K562 (cell line): ENCODE measurements around the gene H3-3A. TPM values are rescaled to one million over a fixed set of nuclear protein-coding genes. Genes with fewer than 3 reads are reported as not detected.

Experiments used
- ATF1 ChIP-seq, 2 experiments: fragments of 450-650 bp in 1 of 2; IDR thresholded peaks; 2 replicates each; pipeline ENCODE4 v1.6.1; 2016; ENCODE audit warnings: missing compliant biosample characterization in 1 of 2, missing genetic modification characterization in 1 of 2
- ELF2 ChIP-seq: fragments of 250-450 bp; sonication (Bioruptor Pico); IDR thresholded peaks from 2 replicates; pipeline ENCODE4 v1.5.0; 2021; ENCODE audit warnings: mild to moderate bottlenecking
- ESRRB ChIP-seq: fragments of 250-450 bp; sonication (Bioruptor Pico); IDR thresholded peaks from 2 replicates; pipeline ENCODE4 v1.5.0; 2020; ENCODE audit warnings: mild to moderate bottlenecking, moderate library complexity, borderline replicate concordance
- ETV6 ChIP-seq, 3 experiments: fragments of 150-350 bp in 1 of 3; sonication (generic) in 1 of 3; formaldehyde crosslinking in 1 of 3; IDR thresholded peaks; 2 replicates each; pipeline versions ENCODE4 v1.6.1 to v1.8.0; 2014 to 2022; ENCODE audit warnings: borderline replicate concordance in 2 of 3, low read depth in 2 of 3, antibody characterized with exemption in 1 of 3, low read length in 1 of 3, mild to moderate bottlenecking in 1 of 3, missing genetic modification reagents in 1 of 3
- JUN ChIP-seq, 2 experiments: sonication (generic) in 1 of 2; formaldehyde crosslinking in 1 of 2; IDR thresholded peaks; 2 replicates each; pipeline versions ENCODE4 v1.6.1 to v1.8.0; 2012 to 2022; ENCODE audit warnings: borderline replicate concordance in 2 of 2, mild to moderate bottlenecking in 2 of 2, improper control_type of control experiment in 1 of 2, low read depth in 1 of 2, low read length in 1 of 2, missing genetic modification reagents in 1 of 2
- MYC ChIP-seq, 2 experiments: fragments of 250-450 bp in 1 of 2; sonication (Bioruptor Pico) in 1 of 2; IDR thresholded peaks; 2 replicates each; pipeline versions ENCODE4 v1.5.1 to v1.6.1; 2012 to 2021; ENCODE audit warnings: low read depth in 2 of 2, borderline replicate concordance in 1 of 2, improper control_type of control experiment in 1 of 2, low read length in 1 of 2, mild to moderate bottlenecking in 1 of 2, moderate library complexity in 1 of 2
- NR2F6 ChIP-seq: fragments of 450-650 bp; formaldehyde crosslinking; IDR thresholded peaks from 2 replicates; pipeline ENCODE4 v1.4.0; 2020; ENCODE audit warnings: mild to moderate bottlenecking
- POLR2B ChIP-seq: fragments of 450-650 bp; IDR thresholded peaks from 2 replicates; pipeline ENCODE4 v1.6.1; 2018; ENCODE audit warnings: low read depth; ENCODE audit not compliant: partially characterized antibody
- RHOXF2B ChIP-seq: fragments of 250-450 bp; sonication (Bioruptor Pico); conservative IDR thresholded peaks from 2 replicates; pipeline ENCODE4 v1.5.1; 2021
- SMARCA4 ChIP-seq: fragments of 450-650 bp; IDR thresholded peaks from 2 replicates; pipeline ENCODE4 v1.6.1; 2016
- SMARCB1 ChIP-seq: IDR thresholded peaks from 2 replicates; pipeline ENCODE4 v1.6.1; 2011; ENCODE audit warnings: improper control_type of control experiment, low read depth; ENCODE audit not compliant: insufficient read length
- TGIF2 ChIP-seq: sonication (generic); formaldehyde crosslinking; IDR thresholded peaks from 2 replicates; pipeline ENCODE4 v1.8.1; 2022; ENCODE audit warnings: mild to moderate bottlenecking, missing genetic modification reagents, moderate library complexity
- XRCC4 ChIP-seq: IDR thresholded peaks from one replicate; pipeline ENCODE4 v1.6.1; 2011; ENCODE audit not compliant: insufficient read depth, insufficient read length; ENCODE audit errors: extremely low read depth
- polyA plus RNA-seq, 8 experiments: library from polyadenylated mRNA; depleted of rRNA in 4 of 8; stranded (reverse) in 5 of 8; unstranded in 3 of 8; fragments of >200 nt; fragmentation: Nextera tagmentation in 2 of 8; fragmentation: Illumina TruSeq in 1 of 8; extraction: Ambion mirVana in 2 of 8; extraction: Trizol in 1 of 8; gene quantifications; 2 replicates each; pipeline versions ENCODE4 v1.2.1 to v1.2.3, GENCODE V29; 2011 to 2014; ENCODE audit warnings: inconsistent platforms in 1 of 8, missing spikeins in 1 of 8
- total RNA-seq, 7 experiments: library from RNA; depleted of rRNA in 6 of 7; stranded (reverse); fragments of >200 nt in 6 of 7; fragmentation: Illumina TruSeq in 2 of 7; extraction: Trizol in 2 of 7; gene quantifications; 2 replicates each; pipeline versions ENCODE4 v1.2.1 to v1.2.3, GENCODE V29; 2011 to 2021; ENCODE audit warnings: low replicate concordance in 1 of 7
- TF ChIP-seq, protein P1 (sequence below), 2 experiments: fragments of 250-450 bp in 1 of 2; fragments of 450-650 bp in 1 of 2; sonication (Bioruptor Pico) in 1 of 2; IDR thresholded peaks; 2 replicates each; pipeline versions ENCODE4 v1.6.1 to v1.8.0; 2016 to 2021; ENCODE audit warnings: mild to moderate bottlenecking in 2 of 2, moderate library complexity in 2 of 2, missing compliant biosample characterization in 1 of 2, missing genetic modification characterization in 1 of 2
- TF ChIP-seq, protein P2 (sequence below): fragments of 450-650 bp; IDR thresholded peaks from 2 replicates; pipeline ENCODE4 v1.6.1; 2017; ENCODE audit warnings: antibody characterized with exemption
- TF ChIP-seq, protein P3 (sequence below), 2 experiments: fragments of 450-650 bp; IDR thresholded peaks; 2 replicates each; pipeline ENCODE4 v1.6.1; 2018; ENCODE audit warnings: mild to moderate bottlenecking in 2 of 2, low read depth in 1 of 2; ENCODE audit not compliant: partially characterized antibody in 2 of 2

H3-3A gene
- total and polyA plus RNA-seq, 9 of the 15 experiments (the other 6 are each of a cell fraction or from before 2014, with no cell fraction given): 426 to 1,083 (median 591) TPM

DNA sequence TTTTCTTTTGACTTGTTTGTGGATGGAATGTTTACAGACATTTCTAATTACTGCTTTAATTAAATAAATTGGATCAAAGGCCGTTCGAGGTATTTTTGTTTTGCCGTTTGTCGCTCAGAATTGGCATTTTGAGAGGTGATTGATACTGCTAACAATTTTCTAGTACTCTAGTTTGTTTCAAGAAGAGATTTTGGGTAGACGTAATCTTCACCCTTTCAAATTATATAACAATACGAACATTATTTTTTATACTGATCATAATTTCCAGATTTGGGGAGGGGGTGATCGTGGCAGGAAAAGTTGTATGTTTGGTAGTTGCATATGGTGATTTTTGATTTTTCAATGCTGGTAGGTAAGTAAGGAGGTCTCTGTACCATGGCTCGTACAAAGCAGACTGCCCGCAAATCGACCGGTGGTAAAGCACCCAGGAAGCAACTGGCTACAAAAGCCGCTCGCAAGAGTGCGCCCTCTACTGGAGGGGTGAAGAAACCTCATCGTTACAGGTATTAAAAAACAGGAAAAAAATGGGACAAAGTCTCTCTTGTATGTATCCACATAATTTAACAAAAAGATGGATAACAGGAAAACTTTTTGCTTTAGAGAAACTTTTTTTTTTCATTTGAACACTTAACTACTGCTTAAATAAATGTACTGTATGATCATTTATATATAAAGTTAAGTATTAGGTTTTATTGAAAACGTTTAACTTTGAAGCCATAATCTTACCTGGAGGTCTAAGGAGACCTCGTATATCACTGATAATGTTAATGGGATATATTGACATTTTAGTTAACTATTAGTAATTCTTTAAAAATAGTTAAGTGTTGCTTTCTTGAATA lies 1.7 kb downstream of the H3-3A start (continued):
- TF ChIP-seq TGIF2 (CRISPR knock-in tag): no peak
- TF ChIP-seq POLR2B: peak; percentile 51
- no peak for TF ChIP-seq RHOXF2B (CRISPR knock-in tag)
- no peak for TF ChIP-seq ETV6 (IDR thresholded peaks at IDR 0.05; ENCODE audit: borderline replicate concordance in 1 of 2, low read depth in 2 of 2, low read length in 1 of 2)
- no peak for TF ChIP-seq ETV6 (CRISPR knock-in tag; IDR thresholded peaks at IDR 0.05; ENCODE audit: borderline replicate concordance)
- no peak for TF ChIP-seq ESRRB (CRISPR knock-in tag)
- TF ChIP-seq NR2F6 (CRISPR knock-in tag): no peak
- TF ChIP-seq MYC (IDR thresholded peaks at IDR 0.05; ENCODE audit: low read depth, low read length): no peak
- no peak for TF ChIP-seq MYC (CRISPR knock-in tag; IDR thresholded peaks at IDR 0.05; ENCODE audit: borderline replicate concordance, low read depth)
- no peak for TF ChIP-seq SMARCB1
- TF ChIP-seq, protein P1, sequence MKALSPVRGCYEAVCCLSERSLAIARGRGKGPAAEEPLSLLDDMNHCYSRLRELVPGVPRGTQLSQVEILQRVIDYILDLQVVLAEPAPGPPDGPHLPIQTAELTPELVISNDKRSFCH (CRISPR knock-in tag; IDR thresholded peaks at IDR 0.05): 0 out of 2 replicates have a peak, but pooled peaks have one; percentile 11
- TF ChIP-seq, protein P1 (tag; IDR thresholded peaks at IDR 0.05): no peak
- TF ChIP-seq, protein P2, sequence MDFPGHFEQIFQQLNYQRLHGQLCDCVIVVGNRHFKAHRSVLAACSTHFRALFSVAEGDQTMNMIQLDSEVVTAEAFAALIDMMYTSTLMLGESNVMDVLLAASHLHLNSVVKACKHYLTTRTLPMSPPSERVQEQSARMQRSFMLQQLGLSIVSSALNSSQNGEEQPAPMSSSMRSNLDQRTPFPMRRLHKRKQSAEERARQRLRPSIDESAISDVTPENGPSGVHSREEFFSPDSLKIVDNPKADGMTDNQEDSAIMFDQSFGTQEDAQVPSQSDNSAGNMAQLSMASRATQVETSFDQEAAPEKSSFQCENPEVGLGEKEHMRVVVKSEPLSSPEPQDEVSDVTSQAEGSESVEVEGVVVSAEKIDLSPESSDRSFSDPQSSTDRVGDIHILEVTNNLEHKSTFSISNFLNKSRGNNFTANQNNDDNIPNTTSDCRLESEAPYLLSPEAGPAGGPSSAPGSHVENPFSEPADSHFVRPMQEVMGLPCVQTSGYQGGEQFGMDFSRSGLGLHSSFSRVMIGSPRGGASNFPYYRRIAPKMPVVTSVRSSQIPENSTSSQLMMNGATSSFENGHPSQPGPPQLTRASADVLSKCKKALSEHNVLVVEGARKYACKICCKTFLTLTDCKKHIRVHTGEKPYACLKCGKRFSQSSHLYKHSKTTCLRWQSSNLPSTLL: no peak
- TF ChIP-seq XRCC4: no peak
- TF ChIP-seq SMARCA4: peak; percentile 31; the same call in 1 of the 2 replicates
- peak; percentile 62 for TF ChIP-seq ELF2 (CRISPR knock-in tag)
- TF ChIP-seq, protein P3, sequence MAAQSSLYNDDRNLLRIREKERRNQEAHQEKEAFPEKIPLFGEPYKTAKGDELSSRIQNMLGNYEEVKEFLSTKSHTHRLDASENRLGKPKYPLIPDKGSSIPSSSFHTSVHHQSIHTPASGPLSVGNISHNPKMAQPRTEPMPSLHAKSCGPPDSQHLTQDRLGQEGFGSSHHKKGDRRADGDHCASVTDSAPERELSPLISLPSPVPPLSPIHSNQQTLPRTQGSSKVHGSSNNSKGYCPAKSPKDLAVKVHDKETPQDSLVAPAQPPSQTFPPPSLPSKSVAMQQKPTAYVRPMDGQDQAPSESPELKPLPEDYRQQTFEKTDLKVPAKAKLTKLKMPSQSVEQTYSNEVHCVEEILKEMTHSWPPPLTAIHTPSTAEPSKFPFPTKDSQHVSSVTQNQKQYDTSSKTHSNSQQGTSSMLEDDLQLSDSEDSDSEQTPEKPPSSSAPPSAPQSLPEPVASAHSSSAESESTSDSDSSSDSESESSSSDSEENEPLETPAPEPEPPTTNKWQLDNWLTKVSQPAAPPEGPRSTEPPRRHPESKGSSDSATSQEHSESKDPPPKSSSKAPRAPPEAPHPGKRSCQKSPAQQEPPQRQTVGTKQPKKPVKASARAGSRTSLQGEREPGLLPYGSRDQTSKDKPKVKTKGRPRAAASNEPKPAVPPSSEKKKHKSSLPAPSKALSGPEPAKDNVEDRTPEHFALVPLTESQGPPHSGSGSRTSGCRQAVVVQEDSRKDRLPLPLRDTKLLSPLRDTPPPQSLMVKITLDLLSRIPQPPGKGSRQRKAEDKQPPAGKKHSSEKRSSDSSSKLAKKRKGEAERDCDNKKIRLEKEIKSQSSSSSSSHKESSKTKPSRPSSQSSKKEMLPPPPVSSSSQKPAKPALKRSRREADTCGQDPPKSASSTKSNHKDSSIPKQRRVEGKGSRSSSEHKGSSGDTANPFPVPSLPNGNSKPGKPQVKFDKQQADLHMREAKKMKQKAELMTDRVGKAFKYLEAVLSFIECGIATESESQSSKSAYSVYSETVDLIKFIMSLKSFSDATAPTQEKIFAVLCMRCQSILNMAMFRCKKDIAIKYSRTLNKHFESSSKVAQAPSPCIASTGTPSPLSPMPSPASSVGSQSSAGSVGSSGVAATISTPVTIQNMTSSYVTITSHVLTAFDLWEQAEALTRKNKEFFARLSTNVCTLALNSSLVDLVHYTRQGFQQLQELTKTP (IDR thresholded peaks at IDR 0.05; ENCODE audit: low read depth in 1 of 2, partially characterized antibody in 2 of 2): peak; percentile 13 to 87
- no peak for TF ChIP-seq ATF1 (CRISPR knock-in tag; IDR thresholded peaks at IDR 0.05)
- peak; percentile 17; the same call in 1 of the 2 replicates for TF ChIP-seq ATF1 (tag; IDR thresholded peaks at IDR 0.05)
- no peak; the same call in 1 of the 2 replicates for TF ChIP-seq JUN (IDR thresholded peaks at IDR 0.05; ENCODE audit: borderline replicate concordance, low read depth, low read length)
- TF ChIP-seq JUN (CRISPR knock-in tag; IDR thresholded peaks at IDR 0.05; ENCODE audit: borderline replicate concordance): no peak
